PC-3 (cell line): ENCODE results near the gene ZNF750. TPM values are rescaled to one million over a fixed set of nuclear protein-coding genes. Genes with fewer than 3 reads are reported as not detected.

Experiments used
- ATAC-seq: fragments of 200-7000 bp; cut with Tn5 transposase; 2 replicates; pipeline ENCODE4 v1.9.1; 2020; ENCODE audit warnings: mild to moderate bottlenecking, moderate library complexity
- BruUV-seq: library from RNA; stranded (reverse); fragments of 400-500 nt; replicated peaks from 2 replicates; lab custom pipeline; 2021; lab: Mats Ljungman, UMichigan
- CTCF ChIA-PET: fragments of 300-600 bp; sonication (Branson Sonifier 250); formaldehyde crosslinking; loops from one replicate; lab custom pipeline; 2022; ENCODE audit warnings: antibody characterized with exemption; lab: Charles Lee
- POLR2A ChIA-PET: fragments of 300-600 bp; sonication (Branson Sonifier 250); formaldehyde crosslinking; loops from one replicate; lab custom pipeline; 2022; ENCODE audit warnings: antibody characterized with exemption; ENCODE audit not compliant: unreplicated experiment; lab: Charles Lee
- DNase-seq: peaks from one replicate; pipeline ENCODE4 v3.0.0-alpha.2; 2015
- H2AFZ ChIP-seq: fragments of 300-600 bp; sonication (generic); 2 replicates; pipeline ENCODE4 v1.6.0; 2016; ENCODE audit warnings: antibody characterized with exemption, low read length
- H3F3A ChIP-seq: fragments of 300-600 bp; sonication (generic); one replicate; pipeline ENCODE4 v1.6.0; 2017; ENCODE audit warnings: antibody characterized with exemption, low read length, control low read depth, mild to moderate bottlenecking; ENCODE audit not compliant: unreplicated experiment
- H3K27ac ChIP-seq: fragments of 300-600 bp; sonication (generic); 2 replicates; pipeline ENCODE4 v1.5.1; 2016; ENCODE audit warnings: mild to moderate bottlenecking, low read length
- H3K27me3 ChIP-seq: fragments of 300-600 bp; sonication (generic); 2 replicates; pipeline ENCODE4 v1.6.1; 2016; ENCODE audit warnings: low read length, mixed read lengths
- H3K36me3 ChIP-seq: fragments of 300-600 bp; sonication (generic); 2 replicates; pipeline ENCODE4 v1.6.1; 2016; ENCODE audit warnings: low read depth, mixed run types, low read length, mixed read lengths
- H3K4me1 ChIP-seq: fragments of 300-600 bp; sonication (generic); 2 replicates; pipeline ENCODE4 v1.5.1; 2016; ENCODE audit warnings: low read length; ENCODE audit not compliant: insufficient read depth
- H3K4me2 ChIP-seq: fragments of 300-600 bp; sonication (generic); 2 replicates; pipeline ENCODE4 v1.6.0; 2016; ENCODE audit warnings: low read length
- H3K4me3 ChIP-seq: fragments of 300-600 bp; sonication (generic); 2 replicates; pipeline ENCODE4 v1.5.1; 2016; ENCODE audit warnings: mild to moderate bottlenecking, low read length, mixed read lengths
- H3K79me2 ChIP-seq: fragments of 300-600 bp; sonication (generic); 2 replicates; pipeline ENCODE4 v1.6.1; 2017; ENCODE audit warnings: low read length, mixed read lengths
- H3K9ac ChIP-seq: fragments of 300-600 bp; sonication (generic); 2 replicates; pipeline ENCODE4 v1.6.0; 2016; ENCODE audit warnings: mild to moderate bottlenecking, low read length
- H3K9me2 ChIP-seq: fragments of 300-600 bp; sonication (generic); replicated peaks from 2 replicates; pipeline ENCODE4 v1.6.1; 2016; ENCODE audit warnings: mixed run types, low read length, mixed read lengths
- H3K9me3 ChIP-seq: fragments of 300-600 bp; sonication (generic); 2 replicates; pipeline ENCODE4 v1.6.1; 2016; ENCODE audit warnings: low read length, mixed read lengths
- H4K20me1 ChIP-seq: fragments of 300-600 bp; sonication (generic); 2 replicates; pipeline ENCODE4 v1.6.1; 2016; ENCODE audit warnings: low read length, mixed read lengths
- EZH2 ChIP-seq: fragments of 300-600 bp; sonication (generic); IDR thresholded peaks from one replicate; pipeline ENCODE4 v1.6.1; 2017; ENCODE audit warnings: antibody characterized with exemption, mild to moderate bottlenecking, low read length; ENCODE audit not compliant: unreplicated experiment
- EZH2phosphoT487 ChIP-seq: fragments of 300-600 bp; sonication (generic); IDR thresholded peaks from 2 replicates; pipeline ENCODE4 v1.6.1; 2018; ENCODE audit warnings: mild to moderate bottlenecking, antibody characterized with exemption, low read length, borderline replicate concordance
- intact Hi-C: fragments of 100-400 bp; cut with micrococcal nuclease; formaldehyde crosslinking; loops from 2 replicates; pipeline ENCODE4 v1.9.0; 2023
- total RNA-seq: library from RNA; depleted of rRNA; stranded (reverse); fragments of >200 nt; gene quantifications from 2 replicates; pipeline ENCODE4 v1.2.3, GENCODE V29; 2014
- TF ChIP-seq, protein P1 (sequence below): fragments of 300-600 bp; sonication (generic); conservative IDR thresholded peaks from 2 replicates; pipeline ENCODE4 v1.5.1; 2017; ENCODE audit warnings: antibody characterized with exemption, low read depth, mild to moderate bottlenecking, low read length

ZNF750 gene
- total RNA-seq, 1 experiment from 2014 or later = not detected

DNA sequence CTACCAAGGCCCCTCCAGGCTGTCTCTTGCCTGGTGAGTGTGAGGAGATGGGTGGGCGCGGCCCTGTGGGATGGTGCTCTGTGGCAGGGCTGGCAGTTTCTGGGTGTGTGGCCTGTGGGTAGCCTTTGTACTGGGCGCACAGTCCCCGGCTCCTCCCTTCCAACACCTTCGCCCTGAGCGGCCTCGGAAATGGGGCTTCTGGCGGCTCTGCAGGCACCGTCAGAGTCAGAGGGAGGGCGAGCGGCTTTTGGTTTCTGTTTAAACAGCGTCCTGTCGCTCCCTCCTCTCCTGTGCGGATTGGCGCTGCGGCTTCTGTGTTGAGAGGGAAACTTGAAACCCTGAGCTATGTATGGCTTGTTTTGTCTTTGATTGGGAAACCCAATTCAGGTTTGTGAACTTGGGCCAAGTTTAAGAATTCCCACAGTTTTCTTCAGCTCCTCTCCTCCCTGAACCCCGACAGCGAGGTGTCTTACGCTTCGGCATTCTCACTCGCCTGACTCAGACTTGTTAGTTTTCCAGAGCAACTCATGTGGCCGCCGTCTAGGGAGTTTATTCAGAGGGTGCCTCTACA is 8.3 kb upstream of the ZNF750 start:
- TF ChIP-seq EZH2phosphoT487 (no peak), EZH2 (no peak)
- TF ChIP-seq, protein P1, sequence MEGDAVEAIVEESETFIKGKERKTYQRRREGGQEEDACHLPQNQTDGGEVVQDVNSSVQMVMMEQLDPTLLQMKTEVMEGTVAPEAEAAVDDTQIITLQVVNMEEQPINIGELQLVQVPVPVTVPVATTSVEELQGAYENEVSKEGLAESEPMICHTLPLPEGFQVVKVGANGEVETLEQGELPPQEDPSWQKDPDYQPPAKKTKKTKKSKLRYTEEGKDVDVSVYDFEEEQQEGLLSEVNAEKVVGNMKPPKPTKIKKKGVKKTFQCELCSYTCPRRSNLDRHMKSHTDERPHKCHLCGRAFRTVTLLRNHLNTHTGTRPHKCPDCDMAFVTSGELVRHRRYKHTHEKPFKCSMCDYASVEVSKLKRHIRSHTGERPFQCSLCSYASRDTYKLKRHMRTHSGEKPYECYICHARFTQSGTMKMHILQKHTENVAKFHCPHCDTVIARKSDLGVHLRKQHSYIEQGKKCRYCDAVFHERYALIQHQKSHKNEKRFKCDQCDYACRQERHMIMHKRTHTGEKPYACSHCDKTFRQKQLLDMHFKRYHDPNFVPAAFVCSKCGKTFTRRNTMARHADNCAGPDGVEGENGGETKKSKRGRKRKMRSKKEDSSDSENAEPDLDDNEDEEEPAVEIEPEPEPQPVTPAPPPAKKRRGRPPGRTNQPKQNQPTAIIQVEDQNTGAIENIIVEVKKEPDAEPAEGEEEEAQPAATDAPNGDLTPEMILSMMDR = no peak
- DNase-seq = no peak

DNA sequence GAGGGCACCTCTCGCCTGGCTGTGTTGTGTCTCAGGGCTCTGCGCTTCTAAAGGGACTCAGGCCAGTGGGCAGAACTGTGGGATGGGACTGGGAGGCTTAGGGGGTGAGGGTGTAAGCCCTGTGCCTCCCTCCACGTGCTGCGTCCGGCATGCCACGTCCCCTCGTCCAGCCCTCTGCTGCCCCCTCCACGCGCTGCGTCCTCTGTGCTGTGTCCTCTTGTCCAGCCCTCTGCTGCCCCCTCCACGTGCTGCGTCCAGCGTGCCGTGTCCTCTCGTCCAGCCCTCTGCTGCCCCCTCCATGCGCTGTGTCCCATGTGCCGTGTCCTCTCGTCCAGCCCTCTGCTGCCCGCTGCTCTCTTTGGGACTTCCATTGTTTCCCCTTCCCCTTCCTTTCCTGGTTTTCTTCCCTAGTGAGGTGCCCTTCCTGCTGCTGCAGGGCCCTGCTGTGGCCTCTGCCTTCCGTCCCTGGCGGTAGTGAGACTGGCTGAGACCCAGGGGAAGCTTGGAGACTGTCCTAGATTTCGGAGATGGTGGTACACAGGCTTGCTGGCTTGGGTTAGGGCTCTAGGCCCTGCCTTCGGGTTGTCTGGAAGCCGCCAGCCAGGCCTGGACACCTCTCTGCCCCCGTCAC is 6.4 kb upstream of the ZNF750 start:
- H3K36me3 ChIP-seq = no peaks in the 10 kb centered on the region
- no peak for TF ChIP-seq EZH2
- no peak for TF ChIP-seq EZH2phosphoT487
- TF ChIP-seq, protein P1 = no peak
- H4K20me1 ChIP-seq = no peaks in the 10 kb centered on the region
- H3K27me3 ChIP-seq = no peaks in the 10 kb centered on the region
- no peak overlapping the region for H3K4me3 ChIP-seq
- ChIA-PET CTCF (no interaction called here), POLR2A (no interaction called here)
- H3F3A ChIP-seq = no peaks in the 10 kb centered on the region
- H3K4me2 ChIP-seq = no peak overlapping the region
- no peak overlapping the region for H2AFZ ChIP-seq
- BruUV-seq = no TSS peak
- no peak overlapping the region for H3K9ac ChIP-seq
- H3K9me3 ChIP-seq = no peaks in the 10 kb centered on the region
- no peaks in the 10 kb centered on the region for H3K4me1 ChIP-seq
- intact Hi-C loops = no loop called here
- H3K27ac ChIP-seq = no peak overlapping the region
- H3K9me2 ChIP-seq = no peaks in the 10 kb centered on the region
- H3K79me2 ChIP-seq = no peaks in the 10 kb centered on the region
- ATAC-seq = no peak
- no peak for DNase-seq

More for the DNA sequence above, 8.3 kb upstream of the ZNF750 start:
- BruUV-seq = no TSS peak
- intact Hi-C loops = no loop called here
- Histone ChIP-seq H3K9me3 (no peaks in the 10 kb centered on the region), H3K36me3 (no peaks in the 10 kb centered on the region), H3K27me3 (no peaks in the 10 kb centered on the region), H4K20me1 (no peaks in the 10 kb centered on the region), H3K79me2 (no peaks in the 10 kb centered on the region), H3K4me1 (no peaks in the 10 kb centered on the region), H3K9me2 (no peaks in the 10 kb centered on the region), H3K4me3 (no peak overlapping the region), H3K9ac (no peak overlapping the region), H3K4me2 (no peak overlapping the region), H2AFZ (no peak overlapping the region), H3F3A (no peaks in the 10 kb centered on the region), H3K27ac (no peak overlapping the region)
- ChIA-PET POLR2A (no interaction called here), CTCF (no interaction called here)
- ATAC-seq = no peak

DNA sequence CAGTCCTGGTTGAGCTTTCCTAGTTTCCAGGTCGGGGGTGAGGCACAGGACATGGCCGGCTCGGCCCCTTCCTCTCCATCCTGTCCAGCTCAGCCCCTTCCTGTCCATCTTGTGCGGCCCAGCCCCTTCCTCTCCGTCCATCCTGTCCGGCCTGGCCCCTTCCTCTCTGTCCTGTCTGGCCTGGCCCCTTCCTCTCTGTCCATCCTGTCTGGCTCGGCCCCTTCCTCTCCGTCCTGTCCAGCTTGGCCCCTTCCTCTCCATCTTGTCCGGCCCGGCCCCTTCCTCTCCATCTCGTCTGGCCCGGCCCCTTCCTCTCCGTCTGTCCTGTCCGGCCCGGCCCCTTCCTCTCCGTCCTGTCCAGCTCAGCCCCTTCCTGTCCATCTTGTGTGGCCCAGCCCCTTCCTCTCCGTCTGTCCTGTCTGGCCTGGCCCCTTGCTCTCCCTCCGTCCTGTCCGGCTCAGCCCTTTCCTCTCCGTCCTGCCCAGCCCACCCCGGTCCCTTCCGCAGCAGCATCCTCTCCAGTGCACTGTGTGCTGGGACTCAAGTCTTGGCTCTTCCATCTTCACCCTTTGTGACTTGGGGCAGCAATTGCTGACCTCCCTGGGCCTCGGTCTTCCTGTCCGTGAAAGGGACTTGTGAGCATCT is 5.5 kb upstream of the ZNF750 start:
- TF ChIP-seq EZH2phosphoT487 = no peak
- TF ChIP-seq, protein P1 = no peak
- TF ChIP-seq EZH2 = no peak
- no peak for ATAC-seq
- Histone ChIP-seq H4K20me1 (no peaks in the 10 kb centered on the region), H2AFZ (no peak overlapping the region), H3K27me3 (no peaks in the 10 kb centered on the region), H3F3A (no peaks in the 10 kb centered on the region), H3K9ac (no peak overlapping the region), H3K4me2 (no peak overlapping the region), H3K36me3 (no peaks in the 10 kb centered on the region), H3K4me3 (no peak overlapping the region), H3K9me3 (no peaks in the 10 kb centered on the region), H3K9me2 (no peaks in the 10 kb centered on the region), H3K4me1 (no peaks in the 10 kb centered on the region), H3K27ac (no peak overlapping the region), H3K79me2 (no peaks in the 10 kb centered on the region)
- intact Hi-C loops = no loop called here
- no peak for DNase-seq
- no TSS peak for BruUV-seq
- POLR2A ChIA-PET = no interaction called here
- CTCF ChIA-PET = no interaction called here
